ENCODE measurements around the gene LMNA.

LMNA gene

DNA sequence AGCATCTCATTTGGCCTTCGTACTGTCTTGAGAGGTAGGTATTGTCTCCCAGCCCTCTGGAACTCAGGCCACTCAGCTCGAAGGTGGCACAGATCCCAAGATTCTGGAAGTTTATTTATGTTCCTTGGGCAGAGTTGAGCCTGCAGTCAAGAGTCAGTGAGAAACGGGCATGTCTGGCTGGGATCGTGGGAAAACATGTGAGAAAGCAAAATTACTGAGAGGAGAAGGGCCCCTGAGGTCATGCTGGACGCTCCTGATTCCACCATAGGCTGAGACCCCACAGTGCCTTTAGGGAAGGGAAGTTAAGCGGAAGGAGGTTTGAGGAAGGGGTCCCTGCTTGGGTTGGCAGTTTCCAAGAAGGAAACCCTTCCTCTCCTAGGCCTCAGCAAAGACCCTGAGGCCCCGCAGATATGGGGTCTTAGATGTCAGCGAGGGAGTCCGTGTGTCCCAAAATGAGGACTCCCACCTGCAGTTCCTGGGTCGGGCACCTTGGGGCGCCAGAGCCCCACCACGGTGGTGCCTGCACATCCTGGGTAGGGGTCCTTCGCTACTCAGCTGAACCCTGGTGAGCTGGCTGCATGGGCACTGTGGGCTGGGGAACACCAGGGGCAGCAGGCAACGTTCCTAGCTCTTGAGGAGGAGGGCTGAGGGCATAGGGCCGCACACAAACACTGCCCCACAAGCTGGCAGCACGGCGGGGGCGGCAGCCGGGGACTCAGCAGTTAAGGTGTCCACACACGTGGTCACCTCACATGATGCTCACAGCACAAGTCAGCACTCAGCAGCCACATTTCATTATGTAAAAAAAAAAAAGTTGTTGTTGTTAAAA, 26.6 kb downstream of the LMNA start:
- TF ChIP-seq CTCF (IDR thresholded peaks at IDR 0.05; ENCODE audit: control extremely low read depth, extremely low read depth, low read depth, missing control alignments) = peak; percentile 42
- POLR2A ChIA-PET = interaction anchor here (1.0 to 1.3 kb wide), 2 partner anchors 12 to 14 kb away, joined by 3 to 4 read pairs; no protein-coding TSS in a partner anchor
- DNase-seq (ENCODE audit: extremely low spot score) = no peak
- CTCF ChIA-PET = interaction anchor here (0.7 to 18.1 kb wide), 19 partner anchors 9 to 222 kb away, joined by 3 to 306 read pairs (median 4); partner anchors contain the start of genes SMG5 and TMEM79

DNA sequence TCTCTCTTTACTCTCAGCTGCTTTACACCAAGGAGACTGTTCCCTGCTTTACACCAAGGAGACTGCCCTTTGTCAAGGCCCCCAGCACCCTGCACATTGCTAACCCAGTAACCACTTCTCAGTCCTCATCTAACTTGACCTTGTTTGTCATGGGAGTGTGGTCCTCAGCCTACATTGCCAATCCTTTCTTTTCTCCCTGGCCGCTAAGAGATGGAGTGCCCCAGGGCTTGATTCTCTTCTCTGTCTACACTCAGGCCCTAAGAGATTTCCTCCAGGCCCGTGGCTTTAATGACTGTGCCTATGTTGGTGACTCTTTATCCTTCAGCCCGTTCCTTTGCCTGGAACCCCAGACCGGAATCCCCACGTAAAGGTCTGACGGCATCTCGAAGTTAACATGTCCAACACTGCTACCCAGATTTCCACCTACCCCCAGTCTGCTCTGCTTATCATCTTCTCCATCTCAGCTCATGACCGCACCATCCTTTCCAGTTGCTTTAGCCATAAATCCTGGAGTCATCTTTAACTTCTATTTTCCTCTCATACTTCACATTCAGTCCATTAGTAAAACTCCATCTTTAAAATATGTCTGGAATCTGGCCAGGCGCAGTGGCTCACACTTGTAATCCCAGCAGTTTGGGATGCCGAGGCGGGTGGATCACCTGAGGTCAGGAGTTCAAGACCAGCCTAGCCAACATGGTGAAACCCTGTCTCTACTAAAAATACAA, 29.4 kb downstream of the LMNA start:
- no peak for DNase-seq (ENCODE audit: extremely low spot score)
- CTCF ChIA-PET = interaction anchor here (1.4 to 18.1 kb wide), 6 partner anchors 10 to 176 kb away, joined by 4 to 306 read pairs (median 14); partner anchors contain the start of genes SMG5 and TMEM79
- no peak for TF ChIP-seq CTCF (IDR thresholded peaks at IDR 0.05; ENCODE audit: control extremely low read depth, extremely low read depth, low read depth, missing control alignments)
- POLR2A ChIA-PET = no interaction called here

DNA sequence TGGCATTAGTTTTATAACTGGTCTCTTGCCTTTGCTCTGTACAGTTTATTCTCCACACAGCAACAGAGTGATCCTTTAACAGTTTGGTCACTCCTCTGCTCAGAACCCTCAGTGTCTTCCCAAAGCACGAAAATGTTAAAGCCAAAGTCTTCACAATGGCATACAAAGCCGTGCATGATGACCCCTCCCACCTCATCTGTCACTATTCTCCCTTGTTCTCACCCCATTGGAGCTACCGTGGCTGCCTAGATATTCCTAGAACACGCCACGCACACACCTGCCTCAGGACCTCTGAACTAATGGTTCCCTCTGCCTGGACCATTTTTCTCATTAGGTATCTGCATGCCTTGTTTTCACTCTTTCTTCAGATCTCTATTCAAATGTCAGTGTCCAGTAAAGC, 30.2 kb downstream of the LMNA start:
- ChIA-PET CTCF (interaction anchor here (1.1 to 18.1 kb wide), 9 partner anchors 9 to 175 kb away, joined by 3 to 306 read pairs (median 6); no protein-coding TSS in a partner anchor), POLR2A (no interaction called here)
- TF ChIP-seq CTCF (IDR thresholded peaks at IDR 0.05; ENCODE audit: control extremely low read depth, extremely low read depth, low read depth, missing control alignments) = no peak
- DNase-seq (ENCODE audit: extremely low spot score) = no peak

DNA sequence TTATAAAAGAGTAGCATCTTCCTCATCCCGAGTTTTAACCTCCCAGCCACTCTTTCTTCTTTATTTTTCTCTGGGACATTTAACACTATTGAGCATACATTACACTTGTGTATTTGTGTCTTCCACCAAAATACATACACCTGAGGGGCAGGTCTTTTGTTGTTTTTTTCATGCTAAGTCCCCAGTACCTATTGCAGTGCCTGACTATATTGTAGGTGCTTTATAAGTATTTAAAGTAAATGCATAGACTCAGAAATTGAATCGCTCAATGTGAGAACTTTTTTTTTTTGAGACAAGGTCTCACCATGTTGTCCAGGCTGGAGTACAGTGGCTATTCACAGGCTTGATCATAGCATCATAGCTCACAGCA, 31.1 kb downstream of the LMNA start:
- no peak for TF ChIP-seq CTCF (IDR thresholded peaks at IDR 0.05; ENCODE audit: control extremely low read depth, extremely low read depth, low read depth, missing control alignments)
- POLR2A ChIA-PET = no interaction called here
- CTCF ChIA-PET = interaction anchor here (0.6 to 18.1 kb wide), 25 partner anchors 8 to 174 kb away, joined by 3 to 306 read pairs (median 4); partner anchors contain the start of genes PMF1 and SMG5
- DNase-seq (ENCODE audit: extremely low spot score) = no peak

DNA sequence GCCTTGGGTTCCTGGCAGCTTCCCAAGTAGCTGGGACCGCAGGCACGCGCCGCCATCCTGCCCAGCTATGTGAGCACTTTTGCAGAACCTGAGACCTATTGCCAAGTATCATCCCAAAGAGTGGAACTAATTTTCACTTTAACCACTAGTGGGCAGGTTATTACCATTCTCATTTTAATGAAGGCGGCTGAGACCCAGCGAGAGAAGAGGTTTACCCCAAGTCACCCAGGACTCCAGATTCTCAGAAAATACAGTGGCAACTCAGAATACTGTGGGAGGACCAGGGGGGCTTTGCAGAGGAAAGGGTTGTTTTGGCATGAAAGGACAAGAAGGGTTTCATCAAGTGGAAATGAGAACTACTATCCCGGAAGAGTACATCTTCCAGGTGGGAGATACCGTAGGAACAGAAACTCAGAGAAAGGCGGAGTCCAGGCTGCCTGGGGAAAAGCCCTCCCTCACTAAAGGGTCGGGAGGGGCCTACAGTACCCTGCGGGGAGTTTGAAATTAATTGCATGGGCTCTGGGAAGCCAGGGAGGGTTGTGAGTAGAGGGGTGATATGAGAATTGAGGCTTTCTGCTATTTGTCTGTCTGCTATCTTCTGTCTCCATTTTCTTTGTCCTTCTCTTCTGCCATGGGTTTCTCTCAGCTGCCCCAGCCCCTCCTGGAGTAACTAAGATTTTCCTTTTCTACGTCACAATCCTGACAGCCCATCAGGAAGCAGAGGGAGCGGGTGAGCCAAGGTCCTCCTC, 31.7 kb downstream of the LMNA start:
- TF ChIP-seq CTCF (IDR thresholded peaks at IDR 0.05; ENCODE audit: control extremely low read depth, extremely low read depth, low read depth, missing control alignments) = peak; percentile 69
- ChIA-PET POLR2A (no interaction called here), CTCF (interaction anchor here (0.6 to 18.1 kb wide), 32 partner anchors 8 to 173 kb away, joined by 3 to 306 read pairs (median 4); partner anchors contain the start of genes PMF1 and SMG5)
- peak; percentile 81 for DNase-seq (ENCODE audit: extremely low spot score)
